Measurements from ENCODE around the gene SH3BP5. TPM values are rescaled to one million over a fixed set of nuclear protein-coding genes. Genes with fewer than 3 reads are reported as not detected.

The SH3BP5 gene
- total RNA-seq, 1 donor = 24.6 TPM

DNA sequence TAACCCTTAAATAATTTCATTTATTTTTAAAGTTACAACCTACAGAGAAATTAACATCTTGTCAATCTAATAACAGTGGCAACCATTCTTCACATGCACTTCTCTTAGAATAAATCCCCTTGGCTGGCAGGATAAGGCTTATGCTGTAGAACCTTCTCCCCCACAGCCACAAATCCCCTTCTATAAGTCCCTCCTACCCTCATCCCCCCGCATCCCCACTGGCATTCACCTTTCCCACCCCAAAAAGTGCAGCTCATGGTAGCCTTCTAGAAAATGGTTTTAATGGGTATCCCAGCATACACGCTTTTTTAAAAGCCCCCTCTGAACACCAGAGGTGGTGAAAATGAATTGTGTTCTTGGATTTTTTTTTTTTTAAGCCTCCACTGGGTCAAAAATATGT lies 77.2 kb downstream of the SH3BP5 start:
- no peaks in the 10 kb centered on the region for H3K4me1 ChIP-seq (ENCODE audit: insufficient read depth, low read length)
- H3K27me3 ChIP-seq (ENCODE audit: insufficient read depth, low read length) = no peaks in the 10 kb centered on the region
- H3K4me3 ChIP-seq (ENCODE audit: low read length) = no peak overlapping the region
- no peaks in the 10 kb centered on the region for H3K9me3 ChIP-seq (ENCODE audit: low read depth, low read length)

DNA sequence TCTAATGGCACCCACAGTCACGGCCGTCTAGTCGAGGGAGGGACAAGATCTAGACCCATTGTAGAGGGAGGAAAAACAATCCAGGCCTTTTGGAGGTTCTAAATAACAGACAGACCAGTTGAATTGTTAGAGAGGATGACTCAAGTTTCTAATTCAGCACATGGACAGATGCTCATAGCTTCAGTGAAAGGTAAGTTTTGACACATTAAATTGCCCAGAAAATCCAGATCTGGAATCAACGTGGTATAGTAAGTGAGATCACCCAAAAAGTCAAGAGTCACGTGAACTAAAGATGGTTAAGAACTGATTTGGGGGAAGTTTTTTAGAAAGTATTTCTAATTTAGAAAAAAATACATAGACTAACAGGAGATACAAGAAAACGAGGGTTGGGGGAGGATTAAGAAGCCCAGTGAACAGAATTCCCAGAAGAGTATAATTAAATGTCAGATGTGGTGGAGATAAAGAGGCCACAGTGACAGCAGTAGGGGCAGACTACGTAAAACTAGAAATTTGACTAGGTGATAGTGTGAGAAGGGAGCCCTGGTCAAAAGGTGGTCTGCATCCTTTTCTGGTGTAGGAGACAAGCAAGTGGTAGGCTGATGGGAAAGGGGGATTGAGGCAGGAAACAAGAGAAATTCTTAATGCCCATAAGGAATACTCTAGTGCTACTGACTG lies 79.2 kb downstream of the SH3BP5 start:
- no peak overlapping the region for H3K4me3 ChIP-seq (ENCODE audit: low read length)
- H3K27me3 ChIP-seq (ENCODE audit: insufficient read depth, low read length) = no peaks in the 10 kb centered on the region
- H3K4me1 ChIP-seq (ENCODE audit: insufficient read depth, low read length) = no peaks in the 10 kb centered on the region
- no peaks in the 10 kb centered on the region for H3K9me3 ChIP-seq (ENCODE audit: low read depth, low read length)

DNA sequence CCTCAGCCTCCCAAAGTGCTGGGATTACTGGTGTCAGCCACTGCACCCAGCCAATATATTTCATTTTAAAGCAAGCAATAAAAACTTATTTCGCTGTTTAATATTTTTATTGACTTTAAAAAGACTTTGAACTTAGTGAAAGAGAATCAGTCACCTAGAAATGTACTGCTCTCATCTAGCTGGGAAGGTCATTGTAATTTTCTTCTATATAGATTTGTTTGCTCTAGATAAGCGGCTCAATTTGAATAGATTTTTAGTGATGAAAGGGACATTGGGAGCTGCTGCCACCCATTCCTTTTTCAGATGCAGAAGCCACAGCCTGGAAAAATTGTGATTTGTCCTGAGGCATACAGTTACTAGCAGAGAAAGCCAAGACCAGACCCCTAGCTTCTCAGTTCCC lies 86.2 kb downstream of the SH3BP5 start:
- Histone ChIP-seq H3K4me3 (ENCODE audit: low read length) (no peak overlapping the region), H3K4me1 (ENCODE audit: insufficient read depth, low read length) (no peaks in the 10 kb centered on the region), H3K27me3 (ENCODE audit: insufficient read depth, low read length) (no peaks in the 10 kb centered on the region), H3K9me3 (ENCODE audit: low read depth, low read length) (no peaks in the 10 kb centered on the region)

DNA sequence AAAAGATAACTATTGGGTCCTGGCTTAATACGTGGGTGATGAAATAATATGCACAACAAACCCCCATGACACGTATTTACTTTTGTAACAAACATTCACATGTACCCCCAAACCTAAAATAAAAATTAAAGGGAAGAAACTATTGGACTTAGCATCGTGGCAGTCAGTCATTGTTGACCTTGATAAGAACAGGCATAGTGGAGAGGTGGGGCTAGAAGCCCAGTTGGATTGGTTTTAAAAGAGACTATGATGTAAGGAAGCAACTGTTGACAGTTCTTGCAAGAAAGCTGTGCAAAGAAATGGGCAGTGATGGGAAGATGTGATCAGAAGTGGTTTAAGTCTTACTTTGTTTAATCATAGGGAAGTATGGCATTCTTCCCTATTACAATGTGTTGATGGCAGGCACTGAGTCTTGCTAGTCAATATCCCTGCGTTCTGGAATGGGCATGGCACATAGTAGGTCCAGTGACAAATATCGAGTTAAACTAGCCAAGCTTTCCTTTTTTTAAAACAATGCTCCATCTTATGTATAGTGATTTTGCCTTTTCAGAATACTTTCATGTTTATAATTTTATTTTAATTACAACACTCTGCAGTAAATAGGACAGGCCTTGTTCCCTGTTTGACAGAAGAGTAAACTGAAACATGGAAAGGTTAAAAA lies 88.4 kb downstream of the SH3BP5 start:
- no peak overlapping the region for H3K4me3 ChIP-seq (ENCODE audit: low read length)
- no peaks in the 10 kb centered on the region for H3K27me3 ChIP-seq (ENCODE audit: insufficient read depth, low read length)
- no peaks in the 10 kb centered on the region for H3K4me1 ChIP-seq (ENCODE audit: insufficient read depth, low read length)
- H3K9me3 ChIP-seq (ENCODE audit: low read depth, low read length) = no peaks in the 10 kb centered on the region

DNA sequence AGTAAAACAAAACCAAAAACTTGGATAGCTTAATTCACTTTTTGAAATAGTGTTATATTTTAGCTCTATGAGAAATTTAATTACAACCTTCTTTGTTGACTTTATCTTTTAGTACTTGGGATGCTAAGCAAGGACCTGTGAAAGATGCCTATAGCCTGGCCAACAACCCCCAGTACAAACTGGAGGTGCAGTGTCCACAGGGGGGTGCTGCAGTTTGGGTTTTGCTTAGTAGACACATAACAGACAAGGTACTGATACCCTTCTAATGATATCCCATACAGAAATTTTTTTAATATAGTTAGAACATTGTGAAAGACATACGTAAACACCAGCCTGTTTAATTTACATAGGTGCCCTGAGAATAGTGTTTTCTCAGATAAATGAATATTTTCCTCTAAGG lies 91.0 kb downstream of the SH3BP5 start:
- Histone ChIP-seq H3K4me1 (ENCODE audit: insufficient read depth, low read length) (no peaks in the 10 kb centered on the region), H3K27me3 (ENCODE audit: insufficient read depth, low read length) (no peaks in the 10 kb centered on the region), H3K4me3 (ENCODE audit: low read length) (no peak overlapping the region), H3K9me3 (ENCODE audit: low read depth, low read length) (no peaks in the 10 kb centered on the region)

DNA sequence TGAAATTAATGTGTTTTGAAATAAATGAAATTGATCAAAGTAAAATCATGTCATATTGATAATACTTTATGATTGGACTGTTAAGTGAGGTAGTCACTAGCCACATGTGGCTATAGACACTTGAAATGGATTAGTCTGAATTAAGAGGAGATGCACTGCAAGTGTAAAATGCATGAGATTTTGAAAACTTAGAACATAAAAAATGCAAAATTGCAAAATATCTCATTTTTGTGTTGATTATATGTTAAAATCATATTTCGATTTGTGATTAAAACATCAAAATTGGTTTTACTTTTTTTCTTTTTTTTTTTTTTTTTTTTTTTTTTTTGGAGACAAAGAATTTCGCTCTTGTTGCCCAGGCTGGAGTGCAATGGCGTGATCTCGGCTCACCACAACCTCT lies 103.1 kb downstream of the SH3BP5 start:
- Histone ChIP-seq H3K9me3 (ENCODE audit: low read depth, low read length) (no peaks in the 10 kb centered on the region), H3K27me3 (ENCODE audit: insufficient read depth, low read length) (no peaks in the 10 kb centered on the region), H3K4me1 (ENCODE audit: insufficient read depth, low read length) (no peaks in the 10 kb centered on the region), H3K4me3 (ENCODE audit: low read length) (no peak overlapping the region)

DNA sequence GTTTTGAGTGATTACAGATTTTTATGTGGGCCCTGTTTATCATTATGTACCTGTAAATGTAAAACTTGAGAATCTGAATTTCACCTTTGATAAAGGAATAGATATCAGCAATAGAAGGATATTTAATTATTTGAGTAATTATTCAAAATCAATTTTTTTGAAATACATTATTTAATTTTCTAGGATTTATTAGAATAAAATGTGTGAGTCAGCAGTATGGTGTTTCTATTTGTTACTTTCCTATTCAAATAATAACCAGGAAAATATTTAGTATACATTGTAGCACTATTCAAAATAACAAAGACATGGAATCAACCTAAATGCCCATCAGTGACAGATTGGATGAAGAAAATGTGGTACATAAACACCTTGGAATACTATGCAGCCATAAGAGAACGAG lies 104.2 kb downstream of the SH3BP5 start:
- no peak overlapping the region for H3K4me3 ChIP-seq (ENCODE audit: low read length)
- H3K9me3 ChIP-seq (ENCODE audit: low read depth, low read length) = no peaks in the 10 kb centered on the region
- no peaks in the 10 kb centered on the region for H3K4me1 ChIP-seq (ENCODE audit: insufficient read depth, low read length)
- no peaks in the 10 kb centered on the region for H3K27me3 ChIP-seq (ENCODE audit: insufficient read depth, low read length)

DNA sequence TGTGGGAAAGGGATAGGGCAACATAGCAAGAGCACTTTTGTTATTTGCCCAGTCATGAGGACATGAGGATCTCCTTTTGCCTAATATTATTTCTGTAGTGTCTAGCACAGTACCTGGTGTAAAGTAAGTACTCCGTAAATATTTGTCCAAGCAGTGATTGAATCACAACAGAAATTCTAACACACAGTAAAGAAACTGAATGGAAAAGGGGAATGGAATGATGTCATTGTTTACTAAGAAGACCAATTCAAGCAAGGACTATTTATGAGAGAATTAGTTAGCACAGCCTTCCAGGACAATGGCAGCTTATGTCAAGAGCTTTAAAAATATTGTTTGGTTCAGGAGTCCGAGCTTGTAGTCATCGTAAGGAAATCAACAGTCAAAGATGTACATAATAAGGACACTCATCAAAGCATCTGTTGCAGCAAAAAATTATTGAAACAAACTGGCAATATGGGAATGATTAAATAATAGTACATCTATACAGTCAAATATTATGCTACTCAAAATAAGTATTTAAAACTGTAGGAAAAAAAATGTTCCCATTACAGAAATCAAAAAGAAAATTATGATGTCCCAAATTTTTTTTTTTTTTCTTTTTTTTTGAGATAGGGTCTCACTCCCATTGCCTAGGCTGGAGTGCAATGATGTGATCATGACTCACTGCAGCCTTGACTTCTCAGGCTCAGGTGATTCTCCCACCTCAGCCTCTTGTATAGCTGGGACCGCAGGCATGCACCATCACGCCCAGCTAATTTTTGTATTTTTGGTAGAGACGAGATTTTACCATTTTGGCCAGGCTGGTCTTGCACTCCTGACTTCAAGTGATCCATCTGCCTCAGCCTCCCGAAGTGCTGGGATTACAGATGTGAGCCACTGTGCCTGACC lies 108.5 kb downstream of the SH3BP5 start:
- Histone ChIP-seq H3K4me3 (ENCODE audit: low read length) (no peak overlapping the region), H3K27me3 (ENCODE audit: insufficient read depth, low read length) (no peaks in the 10 kb centered on the region), H3K4me1 (ENCODE audit: insufficient read depth, low read length) (peaks cover 4% of the 10 kb centered on the region), H3K9me3 (ENCODE audit: low read depth, low read length) (no peaks in the 10 kb centered on the region)

DNA sequence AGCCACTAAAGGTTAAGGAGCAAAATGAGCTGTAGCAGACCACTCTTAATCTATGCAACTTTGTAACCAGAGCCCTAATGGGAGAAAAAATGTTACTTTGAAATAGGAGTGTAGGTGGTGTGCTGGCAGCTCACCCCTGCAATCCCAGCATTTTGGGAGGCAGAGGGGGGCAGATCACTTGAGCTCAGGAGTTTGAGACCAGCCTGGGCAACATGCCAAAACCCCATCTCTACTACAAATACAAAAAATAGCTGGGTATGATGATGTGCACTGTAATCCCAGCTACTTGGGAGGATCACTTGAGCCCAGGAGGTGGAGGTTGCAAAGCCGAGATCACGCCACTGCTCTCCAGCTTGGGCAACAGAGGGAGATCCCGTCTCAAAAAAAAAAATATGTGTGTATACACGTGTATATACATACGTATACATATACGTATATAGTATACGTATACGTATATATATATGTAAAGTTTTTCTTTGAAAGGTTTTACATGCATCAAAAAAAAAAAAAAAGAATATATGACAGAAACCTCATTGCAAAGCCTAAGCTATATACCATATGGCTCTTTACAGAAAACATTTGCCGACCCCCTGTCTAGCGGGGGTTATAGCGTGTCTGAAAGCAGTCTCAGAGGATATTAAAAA lies 110.7 kb downstream of the SH3BP5 start:
- Histone ChIP-seq H3K4me3 (ENCODE audit: low read length) (no peak overlapping the region), H3K27me3 (ENCODE audit: insufficient read depth, low read length) (no peaks in the 10 kb centered on the region), H3K9me3 (ENCODE audit: low read depth, low read length) (no peaks in the 10 kb centered on the region), H3K4me1 (ENCODE audit: insufficient read depth, low read length) (peaks cover 15% of the 10 kb centered on the region)

DNA sequence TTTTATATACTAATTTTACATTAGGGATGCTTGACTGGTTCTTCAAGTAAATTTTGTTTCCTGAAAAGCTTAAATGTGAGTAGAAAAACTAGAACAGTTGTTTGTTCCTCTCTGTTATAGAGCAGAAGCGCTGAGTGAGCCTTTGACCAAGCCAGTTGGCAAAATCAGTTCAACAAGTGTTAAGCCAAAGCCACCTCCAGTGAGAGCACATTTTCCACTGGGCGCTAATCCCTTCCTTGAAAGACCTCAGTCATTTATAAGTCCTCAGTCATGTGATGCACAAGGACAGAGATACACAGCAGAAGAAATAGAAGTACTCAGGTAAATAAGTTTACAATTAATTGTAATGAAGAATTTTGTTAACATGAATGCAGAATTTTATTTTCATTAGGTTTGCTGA lies 111.7 kb downstream of the SH3BP5 start:
- Histone ChIP-seq H3K27me3 (ENCODE audit: insufficient read depth, low read length) (no peaks in the 10 kb centered on the region), H3K9me3 (ENCODE audit: low read depth, low read length) (no peaks in the 10 kb centered on the region), H3K4me1 (ENCODE audit: insufficient read depth, low read length) (peaks cover 23% of the 10 kb centered on the region), H3K4me3 (ENCODE audit: low read length) (no peak overlapping the region)

DNA sequence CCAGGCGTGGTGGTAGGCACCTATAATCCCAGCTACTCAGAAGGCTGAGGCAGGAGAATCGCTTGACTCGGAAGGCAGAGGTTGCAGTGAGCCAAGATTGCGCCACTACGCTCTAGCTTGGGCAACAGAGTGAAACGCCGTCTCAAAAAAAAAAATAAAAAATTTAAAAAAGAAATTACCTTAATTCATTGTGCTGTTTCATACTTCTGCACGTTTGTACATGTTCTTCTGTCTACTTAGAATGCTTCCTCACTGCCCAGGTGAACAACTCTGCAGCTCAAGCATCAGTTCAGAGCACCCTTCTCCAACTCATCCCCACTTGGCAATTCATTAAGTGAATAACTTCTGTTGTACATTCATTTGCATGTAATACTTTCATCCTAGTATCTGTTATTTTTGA lies 112.3 kb downstream of the SH3BP5 start:
- Histone ChIP-seq H3K9me3 (ENCODE audit: low read depth, low read length) (no peaks in the 10 kb centered on the region), H3K4me1 (ENCODE audit: insufficient read depth, low read length) (peaks cover 27% of the 10 kb centered on the region), H3K4me3 (ENCODE audit: low read length) (no peak overlapping the region), H3K27me3 (ENCODE audit: insufficient read depth, low read length) (no peaks in the 10 kb centered on the region)

DNA sequence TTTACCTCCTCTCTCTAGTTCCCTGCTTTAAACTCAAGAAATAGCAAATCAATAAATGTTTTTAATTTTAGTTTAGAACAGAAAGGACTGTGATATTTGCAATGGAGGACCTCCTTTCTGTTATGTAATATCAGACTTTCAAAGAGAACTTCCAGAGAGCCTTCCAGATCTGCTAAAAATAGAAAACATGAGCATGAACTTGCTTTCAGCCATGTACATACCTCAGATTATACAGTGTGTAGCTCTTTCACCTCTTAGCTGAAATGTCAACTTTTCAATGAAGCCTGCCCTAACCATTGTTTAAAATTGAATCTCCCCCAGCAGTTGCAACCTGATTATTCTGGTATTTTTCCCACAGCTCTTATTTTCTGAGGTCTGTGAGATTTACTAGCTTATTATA lies 113.7 kb downstream of the SH3BP5 start:
- H3K27me3 ChIP-seq (ENCODE audit: insufficient read depth, low read length) = no peaks in the 10 kb centered on the region
- H3K9me3 ChIP-seq (ENCODE audit: low read depth, low read length) = no peaks in the 10 kb centered on the region
- H3K4me1 ChIP-seq (ENCODE audit: insufficient read depth, low read length) = peaks cover 27% of the 10 kb centered on the region
- no peak overlapping the region for H3K4me3 ChIP-seq (ENCODE audit: low read length)

DNA sequence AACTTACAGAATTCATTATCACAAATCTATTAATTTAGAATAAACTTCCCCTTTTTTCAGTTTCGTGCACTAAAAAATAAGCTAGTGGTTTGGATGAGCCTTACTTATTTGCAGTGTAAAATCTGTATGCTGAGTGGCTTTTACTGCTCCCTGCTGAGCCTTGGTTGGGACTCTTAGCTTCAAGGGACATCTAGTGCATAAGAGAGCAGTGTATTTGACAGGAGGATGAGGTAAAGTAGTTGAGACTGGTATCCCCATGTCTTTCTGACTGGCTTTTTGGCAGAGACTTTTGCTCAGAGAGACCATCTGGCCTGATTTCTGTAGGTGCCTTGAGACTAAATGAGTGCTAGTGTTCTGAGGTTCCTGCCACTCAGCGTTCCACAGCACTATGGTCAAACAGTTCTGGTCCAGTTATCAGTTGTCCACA lies 114.5 kb downstream of the SH3BP5 start:
- Histone ChIP-seq H3K27me3 (ENCODE audit: insufficient read depth, low read length) (no peaks in the 10 kb centered on the region), H3K9me3 (ENCODE audit: low read depth, low read length) (no peaks in the 10 kb centered on the region), H3K4me1 (ENCODE audit: insufficient read depth, low read length) (peaks cover 27% of the 10 kb centered on the region), H3K4me3 (ENCODE audit: low read length) (no peak overlapping the region)

DNA sequence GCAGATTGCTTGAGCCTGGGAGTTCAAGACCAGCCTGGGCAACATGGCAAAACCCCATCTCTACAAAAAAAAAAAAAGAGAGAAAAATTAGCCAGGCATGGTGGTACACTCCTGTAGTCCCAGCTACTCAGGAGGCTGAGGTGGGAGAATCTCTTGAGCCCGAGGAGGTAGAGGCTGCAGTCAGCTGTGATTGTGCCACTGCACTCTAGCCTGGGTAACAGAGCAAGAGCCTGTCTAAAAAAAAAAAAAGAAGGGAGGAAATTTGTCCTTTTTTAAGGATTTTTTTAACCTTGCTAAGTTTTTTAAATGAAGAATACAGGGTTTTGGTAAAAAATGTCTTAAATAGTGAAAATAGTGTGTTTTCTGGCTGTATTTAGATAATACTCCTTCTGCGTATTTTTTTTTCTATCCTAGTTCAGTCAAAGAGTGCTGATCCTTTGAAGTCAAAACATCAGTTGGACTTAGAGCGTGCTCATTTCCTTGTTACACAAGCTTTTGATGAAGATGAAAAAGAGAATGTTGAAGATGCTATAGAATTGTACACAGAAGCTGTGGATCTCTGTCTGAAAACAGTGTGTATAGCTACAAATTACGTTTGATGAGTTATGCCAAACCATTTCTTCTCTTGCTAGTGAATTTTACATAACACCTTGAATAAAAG lies 115.2 kb downstream of the SH3BP5 start:
- H3K4me3 ChIP-seq (ENCODE audit: low read length) = no peak overlapping the region
- no peaks in the 10 kb centered on the region for H3K27me3 ChIP-seq (ENCODE audit: insufficient read depth, low read length)
- H3K4me1 ChIP-seq (ENCODE audit: insufficient read depth, low read length) = peaks cover 27% of the 10 kb centered on the region
- H3K9me3 ChIP-seq (ENCODE audit: low read depth, low read length) = no peaks in the 10 kb centered on the region

All from mononuclear cell (primary cell).